HG03039 (cell line): ENCODE results near the gene RREB1.

Experiments used
- ATAC-seq: cut with Tn5 transposase; IDR thresholded peaks from one replicate; pipeline ENCODE4 v1.9.1; 2021; ENCODE audit warnings: mild to moderate bottlenecking, moderate library complexity; ENCODE audit not compliant: unreplicated experiment

RREB1 gene

DNA sequence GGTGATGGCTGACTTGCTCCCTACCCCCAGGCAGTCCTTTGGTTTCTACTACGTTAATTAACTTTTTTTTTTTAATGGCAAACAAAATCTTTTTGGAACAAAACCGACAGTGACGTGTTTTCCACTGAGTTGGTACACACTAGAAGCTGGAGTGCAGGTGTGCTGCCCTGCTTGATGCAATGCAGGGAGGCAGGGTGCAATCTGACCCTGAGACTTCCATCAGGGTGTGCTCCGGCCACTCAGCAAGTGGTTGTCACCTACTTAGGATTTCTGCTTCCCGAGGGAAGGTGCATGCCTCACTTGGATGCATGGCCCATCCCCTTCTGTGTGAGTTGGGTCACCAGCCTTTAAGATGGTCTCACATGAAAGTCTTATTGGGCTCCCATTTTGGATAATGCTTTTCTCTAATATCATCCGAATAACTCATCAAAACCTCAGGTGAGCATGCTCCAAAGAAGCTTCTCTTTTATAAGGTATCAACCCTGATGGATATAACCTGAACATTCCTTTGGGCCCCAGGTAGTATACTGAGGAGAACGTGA, 14.0 kb downstream of the RREB1 start:
- no peak for ATAC-seq

DNA sequence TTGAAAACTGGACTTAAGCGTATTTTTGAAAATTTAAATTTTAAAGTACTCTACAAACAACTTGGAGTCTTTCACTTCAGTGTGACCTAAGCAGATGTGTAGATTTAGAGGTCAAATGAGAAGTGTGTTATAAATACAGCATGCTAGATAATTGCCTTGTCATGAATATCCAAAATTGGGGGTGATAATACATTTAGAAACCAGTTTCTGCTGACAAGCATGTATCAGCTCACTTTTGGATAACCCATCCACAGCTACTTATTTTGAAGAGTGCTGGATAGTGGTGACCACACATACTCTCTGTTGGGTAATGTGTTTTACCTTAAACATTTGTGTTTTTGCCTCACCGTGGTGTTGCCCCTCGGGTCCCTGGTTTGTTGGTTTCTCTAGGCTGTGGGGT, 14.9 kb downstream of the RREB1 start:
- no peak for ATAC-seq

GRCh38 chr6:7124114-7124513, 16.4 kb downstream of the RREB1 start:
- ATAC-seq, result no peak

- ATAC-seq, result no peak
Observed at GRCh38 chr6:7124636-7125035, 16.9 kb downstream of the RREB1 start.

DNA sequence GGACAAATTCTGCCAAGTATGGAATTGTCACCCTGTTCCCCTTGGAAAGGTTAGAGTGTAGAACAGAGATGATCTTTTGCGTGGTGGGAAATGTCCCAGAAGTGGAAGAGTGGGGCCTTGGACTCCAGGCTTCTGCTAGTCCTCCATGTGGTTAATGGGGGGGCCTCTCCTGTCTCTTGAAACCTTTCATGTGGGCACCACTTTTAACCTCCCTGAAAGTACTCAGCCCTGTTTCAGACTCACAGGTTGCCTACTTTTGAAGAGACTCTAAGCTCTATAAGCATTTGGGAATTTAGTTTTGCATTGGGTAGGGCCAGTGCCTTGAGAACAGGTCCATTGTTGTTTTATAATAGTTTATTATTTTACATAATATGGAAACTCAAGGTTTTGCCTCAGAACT, 17.5 kb downstream of the RREB1 start:
- no peak for ATAC-seq

- no peak for ATAC-seq
Observed at GRCh38 chr6:7126754-7127153, 19.0 kb downstream of the RREB1 start.

- ATAC-seq, result no peak
Observed at GRCh38 chr6:7127680-7128079, 19.9 kb downstream of the RREB1 start.

DNA sequence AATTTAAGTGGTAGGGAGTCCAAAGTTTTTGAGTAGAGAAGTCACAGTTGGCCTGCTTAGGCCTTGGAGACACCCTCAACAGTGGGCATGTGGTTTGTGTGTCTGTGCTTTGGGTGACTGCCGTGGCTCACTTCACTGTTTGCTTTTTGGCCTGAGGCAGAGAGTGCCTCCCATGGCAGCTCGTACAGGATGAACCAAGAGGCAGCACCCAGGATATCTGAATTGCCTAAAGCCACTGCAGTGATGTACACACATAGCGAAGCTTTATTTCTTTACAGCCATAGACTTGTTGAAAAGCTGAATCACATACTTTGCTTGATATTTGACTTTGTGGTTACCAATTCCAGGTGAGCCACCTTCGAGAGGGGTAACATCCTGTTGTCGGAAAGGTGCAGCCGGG, 21.6 kb downstream of the RREB1 start:
- no peak for ATAC-seq

GRCh38 chr6:7129784-7130569, 22.2 kb downstream of the RREB1 start:
- no peak for ATAC-seq

- ATAC-seq, result no peak
Observed at GRCh38 chr6:7131390-7131789, 23.6 kb downstream of the RREB1 start.

DNA sequence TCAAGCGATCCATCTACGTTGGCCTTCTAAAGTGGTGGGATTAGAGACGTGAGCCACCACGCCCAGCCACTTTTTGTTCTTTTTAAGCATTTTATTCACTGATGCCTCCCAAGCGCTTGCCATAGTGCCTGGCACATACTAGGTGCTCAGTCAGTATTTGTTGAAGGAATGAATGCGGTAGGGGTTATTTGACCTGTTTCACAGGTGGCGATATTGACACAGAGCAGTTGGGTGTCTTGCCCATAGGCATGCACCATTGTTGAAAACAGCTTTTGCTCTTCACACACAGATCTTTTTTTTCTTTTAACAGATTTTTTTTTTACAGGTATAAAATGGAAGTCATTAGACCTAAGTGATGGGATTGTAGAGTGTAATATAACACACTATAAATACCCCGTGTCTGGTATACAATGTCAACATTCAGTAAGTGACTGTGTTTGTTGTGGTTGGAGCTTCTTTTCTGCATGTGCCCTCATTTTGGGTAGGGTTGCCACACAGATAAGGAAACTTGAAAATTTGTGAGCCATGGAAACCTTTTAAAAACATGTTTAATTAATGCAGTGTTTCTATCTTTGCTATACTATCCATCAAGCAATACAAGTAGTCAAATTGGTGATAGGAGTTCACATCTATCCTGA, 24.8 kb downstream of the RREB1 start:
- ATAC-seq, result no peak

- ATAC-seq, result no peak
Observed at GRCh38 chr6:7134999-7135745, 27.4 kb downstream of the RREB1 start.

- no peak for ATAC-seq
Observed at GRCh38 chr6:7135755-7136154, 28.0 kb downstream of the RREB1 start.

- ATAC-seq, result peak; percentile 31
Observed at GRCh38 chr6:7136859-7137334, 29.1 kb downstream of the RREB1 start.

DNA sequence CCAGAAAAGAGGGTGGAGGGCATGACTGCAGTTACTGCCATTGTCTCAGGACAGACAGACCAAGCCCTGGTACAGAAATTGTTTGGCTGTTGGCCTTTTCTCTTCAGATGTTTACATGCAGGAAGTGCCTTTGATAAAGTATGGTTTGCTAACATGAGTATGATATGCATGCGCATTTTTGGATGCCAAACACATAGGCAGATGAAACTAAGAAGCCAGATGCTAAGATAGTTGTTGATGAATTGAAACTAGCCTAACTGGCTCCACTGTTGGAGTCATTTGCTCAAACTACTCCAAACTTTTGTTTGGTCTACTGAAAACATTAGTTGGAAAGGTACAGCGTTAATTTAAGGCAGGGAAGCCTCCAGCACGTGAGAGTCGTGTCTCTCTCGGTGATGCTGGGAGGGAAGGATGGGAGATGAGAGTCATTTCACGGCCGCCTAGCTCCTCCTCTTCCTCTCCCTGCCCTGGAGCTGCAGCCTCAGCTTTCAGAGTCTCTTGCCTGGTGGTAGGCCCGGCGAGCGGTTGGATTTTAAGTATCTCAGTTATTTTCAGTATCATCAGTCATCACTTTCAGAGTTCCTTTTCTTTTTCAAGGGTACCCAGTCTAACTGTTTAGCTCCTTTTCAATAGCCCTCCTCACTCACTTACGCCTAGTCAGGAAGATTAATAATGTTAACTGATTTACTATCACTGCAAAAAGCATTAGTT, 29.7 kb downstream of the RREB1 start:
- peak; percentile 43 for ATAC-seq

DNA sequence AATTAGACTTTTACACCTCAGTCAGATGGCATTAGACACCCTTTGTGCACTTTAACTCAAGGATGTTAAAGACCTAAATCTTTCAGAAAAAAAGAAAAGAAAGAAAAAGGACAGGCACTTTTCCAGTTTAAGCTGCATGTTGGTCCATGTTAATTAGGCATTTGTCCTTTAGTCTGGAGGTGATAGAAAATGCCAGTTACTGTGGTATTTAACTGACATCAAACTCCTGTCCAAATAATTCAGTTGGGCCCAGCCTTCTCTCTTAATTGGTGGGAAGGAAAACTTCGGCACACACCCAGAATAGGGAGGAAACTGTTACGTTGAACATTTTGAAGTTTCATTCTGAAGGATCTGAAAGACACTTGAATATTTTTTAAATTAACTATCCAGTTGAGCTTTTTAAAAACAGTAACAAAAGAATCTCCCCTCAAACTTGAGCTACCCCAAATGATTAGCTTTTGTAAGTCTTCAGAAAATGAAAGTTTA, 30.3 kb downstream of the RREB1 start:
- ATAC-seq, result no peak

- no peak for ATAC-seq
Observed at GRCh38 chr6:7138921-7139358, 31.2 kb downstream of the RREB1 start.

- no peak for ATAC-seq
Observed at GRCh38 chr6:7139835-7140470, 32.2 kb downstream of the RREB1 start.

DNA sequence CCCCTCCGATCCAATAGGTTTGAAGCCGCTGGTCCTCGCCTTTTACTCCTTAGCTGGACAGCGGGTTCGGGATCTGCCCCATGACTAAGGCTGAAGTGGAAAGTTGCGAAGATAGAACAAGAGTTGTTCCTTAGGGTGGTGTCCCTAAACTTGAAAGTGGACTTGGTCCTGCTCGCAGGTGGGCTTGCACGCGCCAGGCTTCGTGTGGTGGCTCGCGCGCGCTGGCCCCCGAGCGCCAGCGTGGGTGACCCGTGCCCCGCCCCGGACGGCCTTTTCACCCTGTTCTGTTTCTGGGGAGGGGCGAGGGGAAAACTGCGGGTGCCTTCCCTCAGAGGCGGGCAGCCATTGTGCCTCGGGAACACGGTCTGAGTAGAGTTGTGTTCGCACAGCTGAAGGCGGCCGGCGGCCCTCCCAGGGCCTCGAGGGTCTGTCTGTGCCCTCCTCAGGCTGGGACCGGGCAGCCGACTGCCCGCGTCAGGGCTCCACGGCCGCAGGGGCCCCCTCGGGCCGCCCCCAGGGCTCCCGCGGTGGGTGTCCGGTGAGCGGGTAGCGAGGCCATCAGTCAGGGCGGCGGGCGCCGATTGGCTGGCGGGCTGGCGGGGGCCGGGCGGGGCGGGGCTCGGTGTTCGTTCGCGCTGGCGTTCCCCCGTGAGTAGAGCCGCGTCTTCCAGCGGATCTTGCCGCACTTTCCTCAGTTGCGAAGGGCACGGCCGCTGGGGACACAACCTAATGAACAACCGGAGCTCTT, 33.0 kb downstream of the RREB1 start:
- ATAC-seq, result peak; percentile 48
